HG03280 (cell line): ENCODE data around the gene ZNF521.

Experiments
- ATAC-seq: cut with Tn5 transposase; IDR thresholded peaks from one replicate; pipeline ENCODE4 v1.9.1; 2021; ENCODE audit warnings: mild to moderate bottlenecking, moderate library complexity; ENCODE audit not compliant: unreplicated experiment

The ZNF521 gene

GRCh38 chr18:25340762-25341161 is 11.2 kb downstream of the ZNF521 start:
- ATAC-seq, result no peak

GRCh38 chr18:25335676-25336075 is 16.3 kb downstream of the ZNF521 start:
- ATAC-seq, result no peak

- no peak for ATAC-seq
These were observed 16.9 kb downstream of the ZNF521 start for GRCh38 chr18:25335062-25335461.

- no peak for ATAC-seq
These were observed 17.4 kb downstream of the ZNF521 start for GRCh38 chr18:25334588-25334987.

DNA sequence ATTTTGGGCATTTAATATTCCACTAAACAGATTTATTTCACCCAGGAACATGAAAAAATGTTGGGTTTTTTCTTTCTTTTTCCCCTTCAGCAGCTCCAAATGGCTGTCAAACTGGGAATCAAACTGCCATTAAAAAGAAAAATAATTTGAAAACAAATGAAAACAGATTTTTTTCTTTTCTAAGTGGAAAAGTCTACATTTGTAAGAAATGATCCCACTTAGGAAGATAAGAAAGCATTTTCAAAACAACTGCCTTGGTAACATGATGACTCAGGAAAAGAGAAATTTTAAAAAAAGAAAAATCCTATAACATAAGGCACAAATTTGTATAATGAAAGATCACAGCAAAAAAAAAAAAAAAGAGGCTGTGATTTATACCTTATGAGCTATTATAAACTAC is 20.0 kb downstream of the ZNF521 start:
- ATAC-seq, result no peak

- ATAC-seq, result no peak
These were observed 22.2 kb downstream of the ZNF521 start for GRCh38 chr18:25329783-25330182.

DNA sequence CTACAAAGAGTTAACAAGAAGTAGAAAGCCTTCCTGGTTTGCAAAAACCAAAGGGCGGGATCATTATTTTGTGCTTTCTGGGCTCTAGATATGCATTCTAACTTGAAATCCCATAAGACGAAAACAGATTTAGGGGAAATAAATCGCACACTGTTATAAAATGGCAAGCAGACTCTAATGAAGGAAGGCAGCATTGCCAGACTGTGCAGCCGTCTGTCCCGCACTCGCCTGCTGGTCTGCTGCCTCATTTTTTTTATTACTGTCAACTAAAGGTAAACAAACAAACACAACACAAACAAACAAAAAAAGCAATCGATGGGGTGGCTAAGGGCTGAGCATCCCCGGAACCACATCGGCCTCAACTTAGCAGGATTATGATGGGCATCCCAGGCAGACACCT is 24.4 kb downstream of the ZNF521 start:
- ATAC-seq, result no peak

DNA sequence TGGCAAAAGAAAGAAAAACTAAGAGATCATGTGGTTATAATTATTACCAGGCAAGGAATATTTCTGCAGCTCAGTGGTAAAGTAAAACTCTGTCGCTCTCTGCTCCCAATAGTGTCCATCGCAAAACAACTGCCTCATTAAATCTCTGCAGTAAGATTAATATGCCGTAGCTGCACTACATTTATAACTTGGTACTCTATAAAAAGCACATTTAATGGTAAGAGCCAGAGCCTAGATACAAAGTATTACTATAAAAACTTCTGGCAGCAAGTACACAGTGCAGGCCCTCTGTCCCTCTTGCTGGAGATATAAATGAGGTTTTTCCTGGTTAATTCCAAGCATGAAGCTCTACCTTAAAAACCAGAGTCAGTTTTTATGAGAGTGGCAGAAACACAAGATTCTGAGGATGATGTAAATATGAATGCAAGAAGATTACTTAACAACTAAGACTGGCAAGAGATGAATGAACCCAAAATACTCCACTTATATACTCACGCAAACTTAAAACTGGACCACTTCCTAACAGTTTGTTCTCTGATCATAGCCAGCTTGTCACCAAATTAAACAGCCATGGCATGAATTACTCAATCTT is 25.5 kb downstream of the ZNF521 start:
- no peak for ATAC-seq

DNA sequence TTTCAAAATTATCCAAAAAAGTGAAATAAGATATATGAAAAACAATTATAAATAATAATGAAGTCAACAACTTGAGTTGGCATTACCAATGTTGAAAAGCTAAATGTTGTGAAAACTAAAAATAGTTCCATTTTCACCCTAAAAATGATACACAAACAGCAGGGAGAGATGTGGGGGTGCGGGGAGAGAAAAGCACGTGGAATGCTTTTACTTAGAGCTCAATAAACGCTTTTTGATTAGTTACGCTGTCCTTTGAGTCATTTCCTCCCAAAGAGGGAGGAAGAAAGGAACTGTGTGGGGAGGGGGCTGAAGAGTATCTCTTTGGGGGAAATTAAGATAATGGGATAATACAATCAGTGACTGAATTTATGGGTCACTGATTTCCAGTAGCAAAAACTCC is 29.2 kb downstream of the ZNF521 start:
- ATAC-seq, result no peak

- no peak for ATAC-seq
These were observed 35.5 kb downstream of the ZNF521 start for GRCh38 chr18:25316381-25317018.

DNA sequence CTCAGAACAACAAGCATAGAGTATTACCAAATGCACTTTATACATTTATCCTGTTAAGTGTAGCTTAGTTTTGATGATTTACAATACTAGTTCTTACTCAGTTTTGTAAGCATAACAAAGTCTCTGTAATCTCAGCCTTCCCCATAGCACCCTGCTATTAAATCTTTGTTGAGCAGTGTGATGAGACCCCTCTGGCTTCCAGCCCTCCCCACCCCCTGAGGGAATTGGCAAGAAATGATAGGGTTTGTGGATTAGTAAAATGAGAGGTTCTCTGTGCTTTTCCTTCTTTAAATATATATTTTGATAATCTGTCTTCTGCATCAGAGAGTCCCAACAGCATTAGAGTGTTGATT is 37.2 kb downstream of the ZNF521 start:
- ATAC-seq, result no peak

DNA sequence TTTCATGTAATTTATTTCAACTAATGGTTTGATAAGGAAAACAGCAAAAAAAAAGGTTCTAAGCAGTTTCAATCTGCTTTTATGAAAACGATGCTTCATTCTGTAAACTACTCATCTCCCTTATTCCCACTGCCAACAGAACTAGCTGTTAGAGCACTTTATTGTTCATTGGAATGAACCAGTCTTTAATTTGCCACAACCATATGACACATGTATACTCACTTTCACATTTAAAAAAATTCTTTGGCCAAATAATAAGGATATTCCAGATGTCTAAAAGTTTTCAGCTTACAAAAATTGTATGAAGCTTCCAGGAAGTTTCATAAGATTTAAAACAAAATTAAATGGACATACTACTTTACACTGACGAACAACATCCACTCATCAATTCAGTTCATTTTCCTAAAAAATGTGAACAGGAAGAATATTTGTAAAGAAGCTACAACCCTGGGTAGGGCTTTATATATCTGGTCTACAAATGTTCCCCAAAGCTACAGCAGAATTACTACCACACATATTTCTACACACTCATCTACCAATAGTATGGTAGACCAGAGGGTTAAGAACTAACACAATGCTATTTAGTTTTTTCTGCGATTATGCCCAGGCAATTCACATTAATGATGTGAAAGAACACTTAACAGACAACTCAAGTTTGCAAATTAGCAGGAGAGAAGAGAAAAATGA is 37.7 kb downstream of the ZNF521 start:
- no peak for ATAC-seq

- ATAC-seq, result no peak
These were observed 38.7 kb downstream of the ZNF521 start for GRCh38 chr18:25313268-25313667.

- no peak for ATAC-seq
These were observed 41.9 kb downstream of the ZNF521 start for GRCh38 chr18:25310045-25310444.

- ATAC-seq, result no peak
These were observed 43.6 kb downstream of the ZNF521 start for GRCh38 chr18:25308381-25308780.

- ATAC-seq, result no peak
These were observed 44.8 kb downstream of the ZNF521 start for GRCh38 chr18:25307192-25307591.

DNA sequence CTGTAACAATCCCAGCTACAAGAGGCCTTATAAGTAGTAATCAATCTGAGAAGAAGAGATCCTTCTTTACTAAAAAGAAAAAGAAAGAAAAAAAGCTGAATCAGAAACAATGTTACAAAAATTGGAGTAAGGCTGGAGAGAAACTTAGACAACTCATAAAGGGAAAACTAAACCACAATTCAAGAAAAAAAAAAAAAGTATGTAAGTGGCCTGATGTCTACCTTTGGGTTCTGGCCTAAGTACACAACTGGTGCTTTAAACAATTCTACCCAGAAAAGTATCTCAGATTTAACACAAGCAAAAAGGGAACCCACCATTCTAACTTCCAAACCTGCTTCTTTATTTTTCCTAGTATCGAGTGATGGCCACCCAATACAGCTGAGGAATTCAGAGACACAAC is 45.3 kb downstream of the ZNF521 start:
- no peak for ATAC-seq

GRCh38 chr18:25305584-25305983 is 46.4 kb downstream of the ZNF521 start:
- no peak for ATAC-seq

DNA sequence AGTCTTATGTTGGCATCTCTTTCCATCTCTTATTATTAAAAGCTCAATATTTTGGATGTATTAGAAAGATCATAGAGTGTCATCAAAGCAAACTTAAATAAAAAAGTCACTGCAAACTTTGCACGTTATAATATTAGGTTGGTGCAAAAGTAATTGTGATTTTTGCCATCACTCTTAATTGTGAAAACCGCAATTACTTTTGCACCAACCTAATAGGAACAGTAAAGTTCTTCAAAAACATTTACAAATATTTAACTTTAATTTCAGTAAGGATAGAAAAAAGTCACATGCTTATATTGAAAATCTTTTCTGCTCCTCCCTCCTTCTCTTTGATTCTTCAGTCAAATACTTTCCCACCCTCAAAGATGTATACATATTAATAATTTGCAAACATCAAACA is 51.5 kb downstream of the ZNF521 start:
- ATAC-seq, result no peak

DNA sequence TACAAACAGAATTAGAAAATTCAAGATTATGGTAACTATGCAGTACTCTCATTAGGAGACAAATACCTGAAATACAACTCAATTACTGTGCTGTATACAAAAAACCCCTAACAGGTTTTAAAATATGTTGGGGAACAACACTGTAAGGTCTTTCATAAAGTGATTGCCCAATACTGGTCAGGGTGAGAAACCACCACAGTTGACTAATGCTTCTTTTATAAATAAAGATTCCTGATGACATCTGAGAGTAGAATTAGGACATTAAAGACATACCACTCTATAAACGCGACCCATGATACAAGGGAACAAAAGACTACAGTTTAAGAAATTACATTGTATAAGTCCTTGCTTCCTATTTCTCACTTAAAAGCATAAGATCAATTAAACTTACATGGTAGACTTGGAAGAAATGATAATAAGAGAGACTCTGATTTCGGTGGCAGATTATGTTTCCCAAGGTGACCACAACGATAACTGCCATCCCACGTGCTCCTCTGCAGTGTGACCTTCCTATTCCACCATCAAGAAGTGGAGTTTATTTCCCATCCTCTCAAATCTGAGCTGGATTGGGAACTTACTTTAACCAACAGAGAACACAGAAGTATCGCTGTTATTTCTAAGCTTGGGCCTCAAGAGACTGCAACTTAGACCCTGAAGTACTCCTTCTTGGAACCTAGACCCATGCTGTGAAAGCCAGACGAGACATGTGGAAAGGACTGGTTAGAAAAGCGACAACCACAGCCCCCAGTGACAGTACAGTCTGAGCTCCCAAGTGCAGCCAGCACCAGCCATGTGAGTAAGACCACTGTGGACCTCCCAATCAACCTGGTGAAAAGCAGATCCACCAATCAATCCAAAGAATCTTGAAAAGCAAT is 52.3 kb downstream of the ZNF521 start:
- ATAC-seq, result no peak

GRCh38 chr18:25298853-25299274 is 53.1 kb downstream of the ZNF521 start:
- ATAC-seq, result no peak
